HepG2 (cell line): Measurements from ENCODE around the gene XPR1. TPM values are rescaled to one million over a fixed set of nuclear protein-coding genes. Genes with fewer than 3 reads are reported as not detected.

Source experiments
- ATAD3A ChIP-seq: sonication (generic); formaldehyde crosslinking; IDR thresholded peaks from 2 replicates; pipeline ENCODE4 v1.4.0; 2020; ENCODE audit warnings: missing genetic modification reagents
- EHMT2 ChIP-seq: fragments of 200-600 bp; sonication (generic); IDR thresholded peaks from 2 replicates; pipeline ENCODE4 v1.7.0; 2017; ENCODE audit warnings: antibody characterized with exemption, low read depth, low read length, borderline replicate concordance
- ELF3 ChIP-seq: IDR thresholded peaks from 2 replicates; pipeline ENCODE4 v1.6.1; 2016; ENCODE audit warnings: missing genetic modification reagents, missing compliant biosample characterization
- FIP1L1 ChIP-seq: fragments of 200-400 bp; formaldehyde crosslinking; IDR thresholded peaks from 2 replicates; pipeline ENCODE4 v1.6.1; 2018; ENCODE audit warnings: low read depth, mild to moderate bottlenecking, low read length, moderate library complexity, borderline replicate concordance; ENCODE audit not compliant: insufficient read depth
- FOXK2 ChIP-seq: fragments of 450-650 bp; IDR thresholded peaks from 2 replicates; pipeline ENCODE4 v1.6.1; 2016
- FOXP1 ChIP-seq, 2 experiments: fragments of 450-650 bp in 1 of 2; IDR thresholded peaks; 2 replicates each; pipeline ENCODE4 v1.6.1; 2017 to 2018; ENCODE audit warnings: antibody characterized with exemption in 1 of 2
- GATA4 ChIP-seq: sonication (generic); IDR thresholded peaks from 2 replicates; pipeline ENCODE4 v1.6.1; 2016; ENCODE audit warnings: antibody characterized with exemption, low read depth, borderline replicate concordance
- GPBP1L1 ChIP-seq: sonication (generic); formaldehyde crosslinking; IDR thresholded peaks from 2 replicates; pipeline ENCODE4 v1.5.0; 2020; ENCODE audit warnings: mild to moderate bottlenecking, missing genetic modification reagents
- GPN1 ChIP-seq: sonication (generic); formaldehyde crosslinking; IDR thresholded peaks from 2 replicates; pipeline ENCODE4 v1.5.1; 2020; ENCODE audit warnings: missing genetic modification reagents, borderline replicate concordance
- HNRNPLL ChIP-seq: fragments of 200-400 bp; formaldehyde crosslinking; IDR thresholded peaks from 2 replicates; pipeline ENCODE4 v1.6.1; 2017; ENCODE audit warnings: mild to moderate bottlenecking, low read depth, low read length; ENCODE audit not compliant: poor library complexity, severe bottlenecking
- MED1 ChIP-seq: sonication (generic); formaldehyde crosslinking; IDR thresholded peaks from 2 replicates; pipeline ENCODE4 v1.4.0; 2020; ENCODE audit warnings: missing genetic modification reagents
- NFIC ChIP-seq: IDR thresholded peaks from 2 replicates; pipeline ENCODE4 v1.6.1; 2012; ENCODE audit warnings: mild to moderate bottlenecking, low read length, inconsistent platforms
- NFYC ChIP-seq: IDR thresholded peaks from 2 replicates; pipeline ENCODE4 v1.6.1; 2016; ENCODE audit warnings: missing genetic modification reagents, missing compliant biosample characterization
- NPAS2 ChIP-seq: sonication (generic); formaldehyde crosslinking; IDR thresholded peaks from 2 replicates; pipeline ENCODE4 v1.8.0; 2022; ENCODE audit warnings: mild to moderate bottlenecking, missing genetic modification reagents, borderline replicate concordance
- REXO4 ChIP-seq: sonication (generic); formaldehyde crosslinking; IDR thresholded peaks from 2 replicates; pipeline ENCODE4 v1.8.0; 2022; ENCODE audit warnings: missing genetic modification reagents, mild to moderate bottlenecking, borderline replicate concordance
- STAG1 ChIP-seq: sonication (generic); formaldehyde crosslinking; IDR thresholded peaks from 2 replicates; pipeline ENCODE4 v1.4.0; 2020; ENCODE audit warnings: missing genetic modification reagents
- TOE1 ChIP-seq: sonication (generic); formaldehyde crosslinking; IDR thresholded peaks from 2 replicates; pipeline ENCODE4 v1.4.0; 2020; ENCODE audit warnings: mild to moderate bottlenecking, missing genetic modification reagents
- XBP1 ChIP-seq: sonication (generic); formaldehyde crosslinking; IDR thresholded peaks from 2 replicates; pipeline ENCODE4 v1.5.0; 2020; ENCODE audit warnings: missing genetic modification reagents
- ZFP90 ChIP-seq: sonication (generic); formaldehyde crosslinking; IDR thresholded peaks from 2 replicates; pipeline ENCODE4 v1.8.0; 2022; ENCODE audit warnings: missing genetic modification reagents, mild to moderate bottlenecking, inconsistent platforms, borderline replicate concordance
- ZMAT5 ChIP-seq: sonication (generic); formaldehyde crosslinking; IDR thresholded peaks from 2 replicates; pipeline ENCODE4 v1.5.0; 2020; ENCODE audit warnings: mild to moderate bottlenecking, low read depth, missing genetic modification reagents, borderline replicate concordance
- ZNF180 ChIP-seq: sonication (generic); formaldehyde crosslinking; IDR thresholded peaks from 2 replicates; pipeline ENCODE4 v1.4.0; 2020; ENCODE audit warnings: low read depth, missing genetic modification reagents, borderline replicate concordance
- ZNF30 ChIP-seq: sonication (generic); formaldehyde crosslinking; IDR thresholded peaks from 2 replicates; pipeline ENCODE4 v1.5.0; 2020; ENCODE audit warnings: mild to moderate bottlenecking, missing genetic modification reagents
- ZNF615 ChIP-seq: sonication (generic); formaldehyde crosslinking; IDR thresholded peaks from 2 replicates; pipeline ENCODE4 v1.5.0; 2020; ENCODE audit warnings: mild to moderate bottlenecking, missing genetic modification reagents, borderline replicate concordance
- ZNF879 ChIP-seq: sonication (generic); formaldehyde crosslinking; IDR thresholded peaks from 2 replicates; pipeline ENCODE4 v1.8.1; 2023; ENCODE audit warnings: missing genetic modification reagents
- ZNF883 ChIP-seq: sonication (generic); formaldehyde crosslinking; IDR thresholded peaks from 2 replicates; pipeline ENCODE4 v1.5.1; 2020; ENCODE audit warnings: mild to moderate bottlenecking, missing genetic modification reagents; ENCODE audit errors: not compliant biosample characterization
- ZSCAN12 ChIP-seq: sonication (generic); formaldehyde crosslinking; IDR thresholded peaks from 2 replicates; pipeline ENCODE4 v1.9.0; 2021; ENCODE audit warnings: mild to moderate bottlenecking, missing genetic modification reagents
- ZZZ3 ChIP-seq: sonication (generic); formaldehyde crosslinking; IDR thresholded peaks from 2 replicates; pipeline ENCODE4 v1.4.0; 2020; ENCODE audit warnings: missing genetic modification reagents, mild to moderate bottlenecking, borderline replicate concordance
- polyA plus RNA-seq, 8 experiments: library from polyadenylated mRNA; depleted of rRNA in 3 of 8; stranded (reverse) in 7 of 8; unstranded in 1 of 8; fragments of >200 nt; fragmentation: Illumina TruSeq in 4 of 8; extraction: Trizol in 4 of 8; gene quantifications; 2 replicates each; pipeline versions ENCODE4 v1.2.1 to v1.2.3, GENCODE V29; 2011 to 2016; ENCODE audit warnings: low read depth in 4 of 8, missing spikeins in 1 of 8, mixed read lengths in 1 of 8; ENCODE audit not compliant: insufficient read depth in 1 of 8
- total RNA-seq, 5 experiments: library from RNA; depleted of rRNA; stranded (reverse); fragments of >200 nt; fragmentation: Illumina TruSeq; extraction: Trizol; gene quantifications; 2 replicates each; pipeline ENCODE4 v1.2.3, GENCODE V29; 2016; ENCODE audit warnings: low read depth in 1 of 5
- TF ChIP-seq, protein P1 (sequence below): sonication (generic); formaldehyde crosslinking; IDR thresholded peaks from 2 replicates; pipeline ENCODE4 v1.4.0; 2020; ENCODE audit warnings: missing genetic modification reagents

XPR1 gene
- total and polyA plus RNA-seq, 2 of the 13 experiments (the other 11 are each of a cell fraction or from before 2014, with no cell fraction given), result 22.3 to 23.6 TPM

- TF ChIP-seq, protein P1, sequence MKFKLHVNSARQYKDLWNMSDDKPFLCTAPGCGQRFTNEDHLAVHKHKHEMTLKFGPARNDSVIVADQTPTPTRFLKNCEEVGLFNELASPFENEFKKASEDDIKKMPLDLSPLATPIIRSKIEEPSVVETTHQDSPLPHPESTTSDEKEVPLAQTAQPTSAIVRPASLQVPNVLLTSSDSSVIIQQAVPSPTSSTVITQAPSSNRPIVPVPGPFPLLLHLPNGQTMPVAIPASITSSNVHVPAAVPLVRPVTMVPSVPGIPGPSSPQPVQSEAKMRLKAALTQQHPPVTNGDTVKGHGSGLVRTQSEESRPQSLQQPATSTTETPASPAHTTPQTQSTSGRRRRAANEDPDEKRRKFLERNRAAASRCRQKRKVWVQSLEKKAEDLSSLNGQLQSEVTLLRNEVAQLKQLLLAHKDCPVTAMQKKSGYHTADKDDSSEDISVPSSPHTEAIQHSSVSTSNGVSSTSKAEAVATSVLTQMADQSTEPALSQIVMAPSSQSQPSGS (CRISPR knock-in tag), result no peak
- TF ChIP-seq ATAD3A (CRISPR knock-in tag) (no peak), STAG1 (CRISPR knock-in tag) (no peak), ZZZ3 (CRISPR knock-in tag) (no peak), REXO4 (CRISPR knock-in tag) (no peak), MED1 (0 out of 2 replicates have a peak, but pooled peaks have one; percentile 13), ZFP90 (CRISPR knock-in tag) (no peak), GATA4 (peak; percentile 82; the same call in 1 of the 2 replicates), ZNF615 (CRISPR knock-in tag) (no peak), FOXP1 (IDR thresholded peaks at IDR 0.05) (peak; percentile 88), FOXP1 (CRISPR knock-in tag; IDR thresholded peaks at IDR 0.05) (peak; percentile 98), ZSCAN12 (CRISPR knock-in tag) (no peak), NFIC (peak; percentile 64; the same call in 1 of the 2 replicates), GPBP1L1 (no peak), EHMT2 (no peak), ZNF30 (CRISPR knock-in tag) (no peak), ZNF879 (no peak), NPAS2 (CRISPR knock-in tag) (no peak), NFYC (CRISPR knock-in tag) (no peak), XBP1 (CRISPR knock-in tag) (no peak), GPN1 (CRISPR knock-in tag) (no peak), TOE1 (CRISPR knock-in tag) (no peak), ELF3 (CRISPR knock-in tag) (peak; percentile 47; the same call in 1 of the 2 replicates), ZMAT5 (no peak), HNRNPLL (no peak), ZNF883 (no peak), ZNF180 (CRISPR knock-in tag) (no peak), FIP1L1 (no peak), FOXK2 (no peak)
Measured at GRCh38 chr1:180815188-180815587, 183.4 kb downstream of the XPR1 start (continued).
